GM19193 (cell line): ENCODE measurements around the gene DNPH1.

Experiments
- POLR2A ChIP-seq: IDR thresholded peaks from 4 replicates; pipeline ENCODE4 v1.6.1; 2011; ENCODE audit not compliant: insufficient read depth, insufficient read length; ENCODE audit errors: extremely low read depth

DNPH1 gene

GRCh38 chr6:43213431-43213830 is 15.8 kb downstream of the DNPH1 start:
- no peak for TF ChIP-seq POLR2A

- no peak for TF ChIP-seq POLR2A
Observed at GRCh38 chr6:43211955-43212354, 17.3 kb downstream of the DNPH1 start.

GRCh38 chr6:43207286-43207685 is 22.0 kb downstream of the DNPH1 start:
- no peak for TF ChIP-seq POLR2A

DNA sequence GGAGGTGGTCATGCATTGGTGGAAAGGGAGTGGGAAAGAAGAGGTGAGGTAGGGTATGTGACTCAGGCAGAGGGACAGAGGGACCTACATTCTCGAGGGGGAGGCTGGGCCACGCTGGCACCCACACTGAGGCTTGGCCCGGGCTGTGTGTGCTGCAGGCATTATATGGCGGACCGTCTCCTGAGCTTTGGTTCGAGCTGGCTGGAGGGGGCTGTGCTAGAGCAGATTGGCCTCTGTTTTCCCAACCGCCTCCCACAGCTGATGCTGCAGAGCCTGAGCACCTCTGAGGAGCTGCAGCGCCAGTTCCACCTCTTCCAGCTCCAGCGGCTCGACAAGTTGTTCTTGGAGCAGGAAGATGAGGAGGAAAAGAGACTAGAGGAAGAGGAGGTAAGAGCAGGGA is 23.4 kb downstream of the DNPH1 start:
- TF ChIP-seq POLR2A, result no peak

GRCh38 chr6:43204271-43205105 is 24.8 kb downstream of the DNPH1 start:
- TF ChIP-seq POLR2A, result no peak

GRCh38 chr6:43203718-43204095 is 25.6 kb downstream of the DNPH1 start:
- no peak for TF ChIP-seq POLR2A

GRCh38 chr6:43203029-43203717 is 26.1 kb downstream of the DNPH1 start:
- TF ChIP-seq POLR2A, result no peak

GRCh38 chr6:43202451-43202850 is 26.8 kb downstream of the DNPH1 start:
- TF ChIP-seq POLR2A, result no peak

GRCh38 chr6:43200541-43200940 is 28.7 kb downstream of the DNPH1 start:
- TF ChIP-seq POLR2A, result no peak

GRCh38 chr6:43199912-43200311 is 29.4 kb downstream of the DNPH1 start:
- TF ChIP-seq POLR2A, result no peak

DNA sequence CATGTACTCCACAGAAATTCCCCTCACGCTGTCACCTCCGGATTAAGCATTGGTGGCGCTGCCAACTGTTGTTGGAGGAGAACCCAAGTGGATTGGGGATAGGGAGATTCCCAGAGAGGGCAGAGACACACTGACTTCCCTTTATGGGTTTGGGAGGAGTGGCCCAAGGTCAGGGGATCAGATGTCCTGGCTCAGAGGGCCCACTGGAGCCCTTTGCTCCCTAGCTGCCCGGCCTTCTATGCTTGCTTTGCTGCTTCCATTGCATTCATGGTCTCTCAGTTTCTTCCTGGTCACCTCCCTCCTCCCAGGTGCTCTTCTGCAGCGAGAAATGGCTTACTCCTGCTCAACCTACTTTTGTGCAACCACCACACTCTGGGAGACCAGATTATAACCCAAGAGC is 32.9 kb downstream of the DNPH1 start:
- no peak for TF ChIP-seq POLR2A

GRCh38 chr6:43193929-43194328 is 35.4 kb downstream of the DNPH1 start:
- no peak for TF ChIP-seq POLR2A

- no peak for TF ChIP-seq POLR2A
Observed at GRCh38 chr6:43192911-43193310, 36.4 kb downstream of the DNPH1 start.

GRCh38 chr6:43189776-43190304 is 39.4 kb downstream of the DNPH1 start:
- no peak for TF ChIP-seq POLR2A

- no peak for TF ChIP-seq POLR2A
Observed at GRCh38 chr6:43188426-43188825, 40.9 kb downstream of the DNPH1 start.

DNA sequence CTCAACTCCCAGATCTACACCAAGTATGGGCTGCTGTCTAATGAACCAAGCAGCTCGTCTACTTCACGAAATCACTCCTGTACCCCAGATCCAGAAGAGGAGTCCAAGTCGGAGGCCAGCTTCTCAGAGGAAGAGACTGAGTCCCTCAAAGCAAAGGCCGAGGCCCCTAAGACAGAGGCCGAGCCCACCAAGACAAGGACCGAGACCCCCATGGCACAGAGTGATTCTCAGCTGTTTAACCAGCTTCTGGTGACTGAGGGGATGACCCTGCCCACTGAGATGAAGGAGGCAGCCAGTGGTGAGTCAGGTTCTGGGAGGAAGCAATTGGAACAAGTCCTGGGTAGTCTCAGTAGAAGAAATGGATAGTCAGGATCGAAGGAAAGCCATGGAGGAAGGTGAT is 41.5 kb downstream of the DNPH1 start:
- TF ChIP-seq POLR2A, result no peak
